CMK (cell line): ENCODE data around the gene HSFX3.
"Not testable (repeated sequence)": the region's sequence is repeated elsewhere in the genome, so short reads cannot be mapped to it uniquely, and the experiment has no call there.

Experiments
- DNase-seq: peaks from one replicate; pipeline ENCODE4 v3.0.0-alpha.2; 2010; ENCODE audit warnings: low read depth

Gene HSFX3

GRCh38 chrX:149549701-149550100 is at the start of gene HSFX3:
TSS of gene HSFX3 (minus strand) at chrX:149549924. CDS start at chrX:149549852, 72 bp downstream.
- not testable (repeated sequence) for DNase-seq

GRCh38 chrX:149598603-149599002 is 48.9 kb upstream of the HSFX3 start:
- not testable (repeated sequence) for DNase-seq

GRCh38 chrX:149595943-149596342 is 46.2 kb upstream of the HSFX3 start:
- not testable (repeated sequence) for DNase-seq

- not testable (repeated sequence) for DNase-seq
Observed at GRCh38 chrX:149595214-149595613, 45.5 kb upstream of the HSFX3 start, which contains the start of gene HSFX2. TSS of gene HSFX2 (minus strand) at chrX:149595314. CDS start at chrX:149594700, 614 bp downstream.

GRCh38 chrX:149590993-149591392 is 41.3 kb upstream of the HSFX3 start:
- not testable (repeated sequence) for DNase-seq

GRCh38 chrX:149587359-149587758 is 37.6 kb upstream of the HSFX3 start, which contains the start of gene MAGEA9B:
TSS of gene MAGEA9B (minus strand) at chrX:149587459. CDS start at chrX:149583179, 4,280 bp downstream.
- DNase-seq, result not testable (repeated sequence)

GRCh38 chrX:149585631-149586030 is 35.9 kb upstream of the HSFX3 start:
- DNase-seq, result not testable (repeated sequence)

- not testable (repeated sequence) for DNase-seq
Observed at GRCh38 chrX:149573456-149573855, 23.7 kb upstream of the HSFX3 start.

GRCh38 chrX:149572743-149573142 is 23.0 kb upstream of the HSFX3 start:
- DNase-seq, result no peak

- DNase-seq, result no peak
Observed at GRCh38 chrX:149571770-149572169, 22.0 kb upstream of the HSFX3 start.

GRCh38 chrX:149570668-149571067 is 20.9 kb upstream of the HSFX3 start:
- no peak for DNase-seq

GRCh38 chrX:149569770-149570169 is 20.0 kb upstream of the HSFX3 start:
- no peak for DNase-seq

GRCh38 chrX:149568701-149569296 is 19.1 kb upstream of the HSFX3 start:
- DNase-seq, result no peak

GRCh38 chrX:149567621-149568417 is 18.1 kb upstream of the HSFX3 start:
- no peak for DNase-seq

- no peak for DNase-seq
Observed at GRCh38 chrX:149563359-149563758, 13.6 kb upstream of the HSFX3 start.

GRCh38 chrX:149555251-149555650 is 5.5 kb upstream of the HSFX3 start:
- DNase-seq, result not testable (repeated sequence)

- not testable (repeated sequence) for DNase-seq
Observed at GRCh38 chrX:149551939-149552248, 2.2 kb upstream of the HSFX3 start.

- DNase-seq, result not testable (repeated sequence)
Observed at GRCh38 chrX:149551245-149551938, 1.7 kb upstream of the HSFX3 start.

GRCh38 chrX:149550454-149550853 is 730 bp upstream of the HSFX3 start:
- not testable (repeated sequence) for DNase-seq

GRCh38 chrX:149547782-149548181 is 1.9 kb downstream of the HSFX3 start:
- not testable (repeated sequence) for DNase-seq

- DNase-seq, result not testable (repeated sequence)
Observed at GRCh38 chrX:149546962-149547361, 2.8 kb downstream of the HSFX3 start.
